Measurements from ENCODE around the gene DPEP2.

DNA sequence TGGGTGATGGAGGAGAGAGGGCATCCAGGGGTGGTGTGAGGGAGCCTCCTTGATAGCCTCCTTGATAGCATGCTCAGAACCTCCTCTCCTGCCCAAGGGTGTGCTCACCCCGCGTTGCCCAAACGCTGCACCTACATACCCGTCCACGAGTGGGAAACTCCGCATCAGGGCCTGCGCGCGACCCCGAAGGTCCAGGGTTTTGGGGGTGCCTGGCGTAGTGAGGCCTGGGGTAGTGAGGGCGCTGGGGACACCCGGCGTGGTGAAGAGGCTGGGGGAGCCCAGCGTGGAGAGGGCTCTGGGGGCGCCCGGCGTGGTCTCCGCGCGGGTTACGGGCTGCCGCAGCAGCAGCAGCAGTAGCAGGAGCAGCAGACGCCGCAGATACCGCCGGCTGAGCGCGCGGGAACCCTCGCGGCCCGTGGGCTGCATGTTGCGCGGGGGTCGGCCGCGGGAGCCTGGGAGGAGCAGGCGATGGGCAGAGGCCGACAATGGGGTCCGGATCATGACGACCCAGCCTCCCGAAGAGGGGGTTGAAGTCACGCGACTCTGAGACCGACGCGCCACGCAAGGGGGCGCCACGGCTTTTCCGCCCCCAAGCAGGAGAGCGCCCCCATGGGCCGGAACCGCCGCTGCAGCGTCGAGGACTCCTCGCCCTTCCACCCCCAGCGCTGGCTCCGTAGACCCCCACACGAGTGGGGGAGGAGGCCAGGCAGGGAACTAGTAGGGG, 19.2 kb downstream of the DPEP2 start, which contains the start of gene DPEP3:
- TF ChIP-seq, protein P1, sequence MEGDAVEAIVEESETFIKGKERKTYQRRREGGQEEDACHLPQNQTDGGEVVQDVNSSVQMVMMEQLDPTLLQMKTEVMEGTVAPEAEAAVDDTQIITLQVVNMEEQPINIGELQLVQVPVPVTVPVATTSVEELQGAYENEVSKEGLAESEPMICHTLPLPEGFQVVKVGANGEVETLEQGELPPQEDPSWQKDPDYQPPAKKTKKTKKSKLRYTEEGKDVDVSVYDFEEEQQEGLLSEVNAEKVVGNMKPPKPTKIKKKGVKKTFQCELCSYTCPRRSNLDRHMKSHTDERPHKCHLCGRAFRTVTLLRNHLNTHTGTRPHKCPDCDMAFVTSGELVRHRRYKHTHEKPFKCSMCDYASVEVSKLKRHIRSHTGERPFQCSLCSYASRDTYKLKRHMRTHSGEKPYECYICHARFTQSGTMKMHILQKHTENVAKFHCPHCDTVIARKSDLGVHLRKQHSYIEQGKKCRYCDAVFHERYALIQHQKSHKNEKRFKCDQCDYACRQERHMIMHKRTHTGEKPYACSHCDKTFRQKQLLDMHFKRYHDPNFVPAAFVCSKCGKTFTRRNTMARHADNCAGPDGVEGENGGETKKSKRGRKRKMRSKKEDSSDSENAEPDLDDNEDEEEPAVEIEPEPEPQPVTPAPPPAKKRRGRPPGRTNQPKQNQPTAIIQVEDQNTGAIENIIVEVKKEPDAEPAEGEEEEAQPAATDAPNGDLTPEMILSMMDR (IDR thresholded peaks at IDR 0.05 in 4 of 5, conservative IDR thresholded peaks at IDR 0.05 in 1 of 5) = peak in 1 of 5 experiments; percentile 16
- TF ChIP-seq POLR2A (IDR thresholded peaks at IDR 0.05) = no peak
